ENCODE data around the gene DIS3.

GRCh38 chr13:72823081-72823480, 41.4 kb upstream of the DIS3 start:
- TF ChIP-seq CTCF (IDR thresholded peaks at IDR 0.05; ENCODE audit: low read length) = no peak
- TF ChIP-seq EZH2phosphoT487 (IDR thresholded peaks at IDR 0.05; ENCODE audit: low read length) = no peak
